HG03521 (cell line): ENCODE results near the gene LRRN3.
A peak's percentile ranks its signal among the peaks of the same experiment; 100 is the strongest.

Source experiments
- ATAC-seq: cut with Tn5 transposase; IDR thresholded peaks from one replicate; pipeline ENCODE4 v1.9.1; 2021; ENCODE audit warnings: mild to moderate bottlenecking, moderate library complexity; ENCODE audit not compliant: unreplicated experiment

LRRN3 gene

GRCh38 chr7:111103678-111104274, 12.8 kb downstream of the LRRN3 start:
- no peak for ATAC-seq

- ATAC-seq: no peak
These were observed 13.8 kb downstream of the LRRN3 start for GRCh38 chr7:111104710-111105109.

GRCh38 chr7:111105269-111105668, 14.3 kb downstream of the LRRN3 start:
- ATAC-seq: no peak

GRCh38 chr7:111107579-111107978, 16.7 kb downstream of the LRRN3 start:
- ATAC-seq: no peak

- ATAC-seq: no peak
These were observed 17.1 kb downstream of the LRRN3 start for GRCh38 chr7:111108000-111108399.

GRCh38 chr7:111108496-111108895, 17.6 kb downstream of the LRRN3 start:
- no peak for ATAC-seq

GRCh38 chr7:111112439-111112838, 21.5 kb downstream of the LRRN3 start:
- ATAC-seq: no peak

- ATAC-seq: no peak
These were observed 22.5 kb downstream of the LRRN3 start for GRCh38 chr7:111113263-111114017.

GRCh38 chr7:111115966-111116365, 25.0 kb downstream of the LRRN3 start:
- ATAC-seq: no peak

- no peak for ATAC-seq
These were observed 36.1 kb downstream of the LRRN3 start for GRCh38 chr7:111126987-111127386.

GRCh38 chr7:111129435-111129834, 38.5 kb downstream of the LRRN3 start:
- ATAC-seq: no peak

GRCh38 chr7:111132833-111133232, 41.9 kb downstream of the LRRN3 start:
- no peak for ATAC-seq

GRCh38 chr7:111137296-111138192, 46.6 kb downstream of the LRRN3 start:
- ATAC-seq: peak; percentile 48

GRCh38 chr7:111138193-111138569, 47.3 kb downstream of the LRRN3 start:
- peak; percentile 86 for ATAC-seq

GRCh38 chr7:111138586-111138985, 47.7 kb downstream of the LRRN3 start:
- no peak for ATAC-seq

- ATAC-seq: no peak
These were observed 49.4 kb downstream of the LRRN3 start for GRCh38 chr7:111140091-111140865.

GRCh38 chr7:111145472-111145871, 54.5 kb downstream of the LRRN3 start:
- ATAC-seq: no peak

- ATAC-seq: no peak
These were observed 55.2 kb downstream of the LRRN3 start for GRCh38 chr7:111146136-111146535.

GRCh38 chr7:111147708-111148533, 57.0 kb downstream of the LRRN3 start:
- no peak for ATAC-seq

GRCh38 chr7:111150709-111151108, 59.8 kb downstream of the LRRN3 start:
- no peak for ATAC-seq
